CMK (cell line): ENCODE measurements around the gene SLF2.
A peak's percentile ranks its signal among the peaks of the same experiment; 100 is the strongest.

Source experiments
- DNase-seq: peaks from one replicate; pipeline ENCODE4 v3.0.0-alpha.2; 2010; ENCODE audit warnings: low read depth

SLF2 gene

DNA sequence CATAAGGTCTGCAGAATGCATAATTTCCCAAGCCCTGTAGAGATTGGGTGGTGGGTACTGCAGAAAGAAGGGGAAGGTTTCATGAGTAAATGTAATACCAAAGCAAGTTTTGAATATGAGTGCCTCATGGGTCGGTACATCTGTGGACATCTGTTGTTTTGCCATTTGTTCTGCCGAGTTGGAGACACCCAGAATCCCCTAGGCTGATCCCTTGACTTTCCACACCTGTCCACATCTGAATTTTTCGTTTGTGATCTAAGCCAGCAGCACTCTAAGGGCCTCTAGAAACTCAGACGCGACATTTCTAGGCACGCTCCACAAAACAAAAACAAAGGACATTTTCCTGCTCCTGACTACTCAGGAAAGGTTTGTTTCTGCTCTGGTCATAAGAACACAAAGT lies 11.7 kb upstream of the SLF2 start:
- no peak for DNase-seq

DNA sequence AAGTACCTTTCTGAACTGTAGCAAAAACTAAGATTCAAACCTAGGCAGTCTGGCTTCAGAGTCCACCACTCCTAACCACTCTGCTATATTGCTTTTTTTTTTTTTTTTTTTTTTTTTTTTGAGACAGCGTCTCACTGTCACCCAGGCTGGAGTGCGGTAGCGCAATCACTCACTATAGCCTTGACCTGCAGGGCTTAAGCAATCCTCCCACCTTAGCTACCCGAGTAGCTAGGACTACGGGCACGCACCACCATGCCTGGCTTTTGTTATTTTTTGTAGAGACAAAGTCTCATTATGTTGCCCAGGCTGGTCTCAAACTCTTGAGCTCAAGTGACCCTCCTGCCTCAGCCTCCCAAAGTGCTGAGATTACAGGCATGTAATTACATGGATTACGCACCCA lies 10.1 kb upstream of the SLF2 start:
- no peak for DNase-seq

DNA sequence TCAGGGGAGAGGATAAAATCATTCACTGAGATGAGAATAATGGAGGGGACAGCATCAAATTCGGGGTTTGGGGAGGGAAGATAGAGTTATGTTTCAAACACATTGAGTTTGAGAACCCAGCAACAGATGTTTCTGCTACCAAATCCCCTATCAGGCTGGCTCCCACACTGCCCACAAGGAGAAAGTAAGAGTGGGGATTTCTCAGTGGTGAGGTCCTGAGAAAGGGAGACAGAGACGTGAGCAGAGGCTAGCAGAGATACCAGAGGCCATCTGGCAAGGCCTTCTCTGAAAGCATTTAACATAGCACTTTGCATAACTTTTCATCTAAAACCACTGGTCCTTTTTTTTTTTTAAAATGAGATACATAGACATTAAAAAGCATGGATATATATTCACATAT lies 7.8 kb upstream of the SLF2 start:
- no peak for DNase-seq

DNA sequence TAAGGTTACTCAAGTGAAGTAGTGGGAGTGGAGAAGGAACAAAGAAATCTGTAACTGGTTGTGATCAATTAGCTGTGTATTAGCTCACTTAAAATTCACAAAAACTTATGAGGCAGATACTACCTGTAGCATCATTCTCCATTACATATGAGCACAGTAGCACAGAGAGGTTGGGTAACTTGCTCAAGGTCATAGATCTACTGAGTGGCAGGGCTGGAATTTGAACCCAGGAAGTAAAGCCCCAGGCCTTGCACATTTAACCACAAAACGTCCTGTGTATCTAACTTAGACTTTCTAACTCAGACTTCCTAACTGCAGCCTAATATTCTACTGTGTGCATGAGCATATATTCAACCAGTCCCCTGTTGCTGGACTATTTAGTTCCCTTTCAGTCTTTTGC lies 5.6 kb upstream of the SLF2 start:
- no peak for DNase-seq

DNA sequence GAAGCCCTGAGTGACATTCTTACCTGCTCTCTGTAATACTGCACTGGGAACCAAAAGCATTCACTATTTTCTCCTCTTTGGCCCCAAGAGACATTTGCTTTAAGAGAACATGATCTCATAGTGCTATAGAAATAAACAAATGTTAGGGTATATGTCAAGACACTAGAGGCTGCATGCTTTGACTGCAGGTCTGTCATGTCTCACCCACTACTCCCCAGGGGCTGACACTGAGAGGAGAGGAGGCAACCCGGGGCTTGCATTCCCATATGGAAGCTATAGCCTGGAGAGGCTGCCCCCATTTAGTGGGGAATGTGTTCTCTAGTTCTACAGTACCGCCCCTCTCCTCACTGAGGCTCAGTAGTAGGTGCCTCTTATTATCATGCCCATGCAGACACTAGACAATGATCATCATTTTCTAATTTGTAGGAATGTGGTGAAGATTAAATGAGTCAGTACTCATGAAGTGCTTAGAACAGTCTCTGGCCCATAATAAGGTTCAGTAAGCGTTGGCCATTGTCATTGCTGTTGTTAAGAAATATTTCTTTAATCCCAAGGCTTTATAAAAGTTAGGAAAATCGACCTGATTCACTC lies 4.9 kb upstream of the SLF2 start:
- DNase-seq: no peak

DNA sequence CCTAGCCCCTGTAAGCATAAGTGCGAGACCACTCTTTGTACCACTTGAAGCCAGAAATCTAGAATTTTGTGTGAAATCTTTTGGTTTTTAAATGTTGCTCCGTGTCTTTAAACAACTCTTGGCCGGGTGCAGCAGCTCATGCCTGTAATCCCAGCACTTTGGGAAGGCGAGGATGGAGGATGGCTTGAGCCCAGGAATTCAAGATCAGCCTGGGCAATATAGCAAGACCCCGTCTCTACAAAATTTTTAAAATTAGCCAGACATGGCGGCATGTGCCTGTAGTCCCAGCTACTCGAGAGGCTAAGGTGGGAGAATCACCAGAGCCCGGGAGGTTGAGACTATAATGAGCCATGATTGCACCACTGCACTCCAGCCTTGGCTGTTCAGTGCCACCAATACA lies 4.4 kb upstream of the SLF2 start:
- no peak for DNase-seq

DNA sequence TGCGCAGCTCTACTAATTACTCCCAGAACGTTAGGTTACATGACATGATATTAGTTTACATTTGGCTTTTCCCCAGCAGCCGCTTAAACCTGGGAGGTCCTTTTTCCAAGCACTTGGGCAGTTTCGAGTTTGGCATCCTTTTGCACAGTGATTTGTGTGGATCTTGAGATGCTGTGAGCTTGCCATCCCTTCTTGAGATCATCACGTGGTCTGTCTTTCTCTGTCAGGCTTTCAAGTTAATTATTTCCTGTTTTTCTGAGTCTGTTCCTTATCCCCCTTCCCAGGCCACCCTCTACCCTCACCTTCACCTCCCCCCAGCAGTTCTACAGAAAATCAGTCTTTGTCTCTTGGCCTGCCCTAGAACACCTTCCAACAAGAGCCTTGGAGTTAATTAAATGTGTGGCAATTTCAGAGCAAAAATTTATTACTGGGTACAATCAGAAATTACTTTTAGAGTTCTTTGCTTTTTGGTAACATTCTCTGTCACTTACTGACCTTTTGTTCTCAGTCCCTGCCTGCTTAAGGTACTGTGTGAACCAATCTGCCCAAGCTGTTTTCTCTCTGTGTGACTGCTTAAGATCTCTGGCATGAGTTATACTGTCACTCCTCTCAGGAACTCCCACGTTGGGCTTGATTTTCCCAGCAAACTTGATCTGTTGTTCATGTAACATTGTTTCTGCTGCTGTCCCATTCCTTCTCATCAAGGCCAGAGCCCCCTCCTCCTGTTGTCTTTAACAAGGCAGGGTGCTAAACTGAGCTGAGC lies 3.1 kb upstream of the SLF2 start:
- DNase-seq: no peak

DNA sequence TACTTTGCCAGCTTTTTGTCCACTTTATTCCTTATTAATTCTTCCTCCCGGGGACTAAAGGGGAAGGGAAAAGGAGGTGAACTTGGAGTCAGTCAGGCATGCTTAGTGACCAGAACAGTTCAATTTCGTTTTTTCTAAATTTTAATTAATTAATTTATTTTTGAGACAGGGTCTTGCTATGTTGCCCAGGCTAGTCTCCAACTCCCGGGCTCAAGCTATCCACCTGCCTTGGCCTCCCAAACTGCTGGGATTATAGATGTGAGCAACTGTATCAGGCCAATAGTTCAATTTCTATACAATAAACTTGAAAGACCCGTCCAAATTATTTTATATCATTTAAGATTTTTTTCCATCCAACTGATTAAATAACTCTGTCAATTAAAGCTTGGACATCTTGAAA lies 1.3 kb upstream of the SLF2 start:
- no peak for DNase-seq

DNA sequence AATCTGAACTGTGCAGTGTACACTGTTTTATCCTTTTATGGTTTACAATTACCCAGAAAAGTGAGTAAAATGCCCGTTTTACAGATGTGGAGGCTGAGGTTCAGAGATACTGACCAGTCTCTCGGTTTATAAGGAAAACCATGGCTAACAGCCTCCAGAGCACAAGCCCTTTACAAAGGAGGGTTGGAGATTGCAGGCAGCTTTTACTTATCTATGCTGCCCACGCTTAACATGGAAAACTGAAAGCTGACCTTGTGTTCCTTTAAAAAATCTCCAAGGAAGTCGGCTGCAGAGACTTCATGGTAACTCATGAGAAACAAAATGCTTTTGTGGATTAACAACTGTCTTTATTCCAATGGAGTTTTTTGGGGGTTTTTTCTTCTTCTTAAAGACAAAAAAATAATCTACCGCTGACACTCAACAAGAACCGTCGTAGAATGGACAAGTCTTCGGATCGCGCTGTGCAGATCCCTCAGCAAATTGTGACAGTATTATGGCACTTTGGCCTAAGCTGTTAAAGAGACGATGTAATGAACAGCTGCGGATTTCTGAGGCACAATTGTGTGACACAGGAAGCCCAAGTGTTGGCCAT lies 654 bp upstream of the SLF2 start:
- peak; percentile 27 for DNase-seq

DNA sequence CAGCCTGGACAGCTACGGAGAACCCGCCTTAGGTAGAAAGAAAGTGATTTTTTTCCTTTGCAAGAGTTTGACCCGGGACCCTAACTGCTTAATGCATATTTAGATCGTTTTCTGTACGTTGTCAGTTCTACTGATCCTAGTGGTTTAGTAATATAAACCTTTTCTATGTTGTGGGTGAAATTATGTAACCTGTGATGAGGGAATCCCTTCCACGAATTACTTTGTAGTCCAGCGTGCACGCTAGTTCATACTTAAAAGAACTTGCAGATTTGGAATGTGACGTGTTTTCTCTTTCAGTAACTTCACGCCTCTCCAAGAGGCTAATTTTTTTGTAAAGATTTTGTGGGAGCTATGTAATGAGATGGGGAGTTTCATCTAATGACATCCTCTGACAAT lies 705 bp downstream of the SLF2 start:
- no peak for DNase-seq

DNA sequence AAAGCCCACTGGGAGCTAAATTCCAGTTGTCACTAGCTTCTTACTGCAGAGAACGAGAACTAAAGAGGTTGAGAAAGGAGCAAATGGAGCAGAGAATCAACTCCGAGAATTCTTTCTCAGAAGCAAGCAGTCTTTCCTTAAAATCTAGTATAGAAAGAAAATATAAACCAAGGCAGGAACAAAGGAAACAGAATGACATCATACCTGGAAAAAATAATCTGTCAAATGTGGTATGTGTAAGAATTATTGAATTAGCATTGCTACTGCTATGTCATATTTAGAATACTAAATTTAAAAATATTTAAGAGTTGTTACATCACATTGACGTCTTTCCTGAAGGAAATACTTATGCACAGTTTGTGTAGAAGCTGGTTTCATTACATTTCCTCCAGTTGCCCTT lies 4.3 kb downstream of the SLF2 start:
- DNase-seq: no peak

DNA sequence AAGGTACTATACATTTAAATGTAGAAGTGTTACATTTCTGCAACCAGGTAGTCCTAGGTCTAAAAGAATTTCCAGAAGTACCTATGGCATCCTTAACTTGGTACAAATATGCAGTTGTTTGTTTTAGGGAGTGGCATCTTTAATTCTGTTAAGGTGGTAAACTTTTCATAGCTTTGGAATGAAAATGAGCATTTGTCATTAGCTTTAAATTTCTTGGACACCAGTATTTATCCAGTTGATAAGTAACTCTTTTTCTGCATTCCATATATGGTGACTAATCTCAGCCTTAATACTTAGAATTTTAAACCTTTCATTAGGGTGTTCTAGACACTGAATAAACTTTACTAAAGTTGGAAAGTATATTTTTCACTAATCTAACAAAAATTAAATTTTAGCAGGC lies 10.8 kb downstream of the SLF2 start:
- DNase-seq: no peak

DNA sequence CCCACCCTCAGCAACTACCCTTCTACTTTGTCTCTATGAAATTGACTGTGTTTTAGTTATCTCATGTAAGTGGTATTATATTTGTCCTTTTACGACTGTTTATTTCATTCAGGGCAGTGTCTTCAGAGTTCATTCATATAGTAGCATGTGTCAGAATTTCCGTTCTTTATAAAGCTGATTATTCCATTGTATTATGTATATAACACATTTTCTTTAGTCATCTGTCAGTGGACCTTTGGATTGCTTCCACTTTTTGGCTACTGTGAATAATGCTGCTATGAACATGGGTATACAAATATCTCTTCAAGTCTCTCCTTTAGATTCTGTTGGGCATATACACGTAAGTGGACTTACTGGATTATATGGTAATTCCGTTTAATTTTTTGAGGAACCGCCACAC lies 14.5 kb downstream of the SLF2 start:
- DNase-seq: no peak

DNA sequence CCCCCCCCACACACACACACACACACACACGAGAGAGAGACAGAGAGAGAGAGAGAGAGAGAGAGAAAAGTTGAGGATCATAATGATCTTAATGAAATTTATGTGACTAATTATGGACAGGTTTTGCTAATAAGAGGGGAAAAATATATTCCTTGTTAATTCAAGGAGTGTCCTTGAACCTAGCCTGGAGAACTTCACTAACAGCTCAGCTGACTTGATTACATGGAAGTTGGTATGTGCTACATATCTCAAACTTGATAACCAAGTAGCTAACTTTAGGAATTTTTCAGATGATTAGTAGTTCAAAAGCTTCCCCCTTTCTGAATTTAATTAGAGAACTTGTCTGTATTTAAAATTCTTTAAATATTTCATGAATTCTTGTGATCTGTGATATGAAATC lies 15.3 kb downstream of the SLF2 start:
- DNase-seq: no peak

DNA sequence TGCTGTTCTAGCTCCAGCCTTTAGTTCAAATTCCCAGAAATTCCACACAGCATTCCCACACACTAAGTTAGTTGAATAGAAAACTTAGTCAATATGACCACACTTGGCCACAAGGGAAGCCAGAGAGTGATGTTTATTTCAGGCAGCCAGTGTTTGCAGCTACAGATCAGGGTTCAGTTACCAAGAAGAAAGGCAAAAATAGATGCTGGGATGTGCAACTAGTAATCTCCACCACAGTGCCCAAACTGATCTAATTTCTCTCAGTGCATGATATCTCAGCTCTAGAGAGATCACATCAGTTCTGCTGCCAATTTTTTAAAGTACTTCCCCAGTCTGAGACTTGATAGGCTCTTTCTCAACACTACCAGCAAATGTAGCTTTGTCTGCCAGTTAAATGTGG lies 17.6 kb downstream of the SLF2 start:
- no peak for DNase-seq

DNA sequence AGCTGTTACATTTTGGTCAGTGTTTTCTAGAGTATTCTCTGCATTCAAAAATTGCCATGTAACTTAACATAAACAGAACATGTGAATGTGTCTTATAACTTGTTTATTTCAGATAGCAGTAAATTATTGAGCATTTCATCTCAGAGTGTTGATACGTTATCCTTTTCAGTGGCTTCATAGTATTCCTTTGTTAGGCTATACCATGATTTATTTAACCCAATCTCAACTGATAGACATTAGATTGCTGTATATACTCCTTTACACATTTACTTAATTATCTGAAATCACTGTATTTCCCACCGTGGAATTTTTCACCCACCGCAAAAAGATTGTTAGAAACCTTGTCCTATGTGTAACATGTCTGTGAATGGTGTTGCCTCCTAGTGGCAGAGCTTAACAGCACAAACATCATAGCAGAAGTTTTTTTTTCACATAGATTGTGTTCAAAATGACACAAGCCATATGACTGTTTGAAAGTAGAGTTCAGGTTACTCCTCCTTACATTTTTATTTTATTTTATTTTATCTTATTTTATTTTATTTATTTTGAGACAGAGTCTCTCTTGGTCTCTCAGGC lies 21.4 kb downstream of the SLF2 start:
- DNase-seq: peak; percentile 11

DNA sequence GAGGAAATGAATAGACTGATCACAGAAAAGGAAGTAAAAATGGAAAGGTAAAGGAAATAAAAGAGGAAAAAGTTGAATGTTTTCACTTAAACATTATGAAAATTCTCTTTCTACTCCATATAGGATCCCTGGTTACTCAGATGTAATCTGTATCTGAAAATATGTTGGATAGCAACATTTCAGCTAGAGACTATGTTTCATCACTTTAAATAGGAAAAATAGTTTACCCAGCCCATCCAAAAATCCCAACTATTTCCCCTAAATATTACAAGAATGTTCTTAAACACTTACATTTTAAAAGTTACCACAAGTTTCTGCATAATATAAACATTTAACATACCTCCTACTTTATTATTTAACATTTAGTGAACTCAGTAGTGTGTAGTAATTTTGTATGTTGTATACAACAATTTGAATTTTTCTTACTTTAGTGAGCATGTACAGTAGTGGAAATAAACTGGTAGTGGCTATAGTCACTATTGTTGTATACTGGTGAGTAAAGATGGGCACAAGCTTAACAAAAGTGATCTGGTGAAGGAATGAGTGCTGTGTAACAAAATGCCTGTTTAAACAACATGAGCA lies 27.1 kb downstream of the SLF2 start:
- DNase-seq: no peak

DNA sequence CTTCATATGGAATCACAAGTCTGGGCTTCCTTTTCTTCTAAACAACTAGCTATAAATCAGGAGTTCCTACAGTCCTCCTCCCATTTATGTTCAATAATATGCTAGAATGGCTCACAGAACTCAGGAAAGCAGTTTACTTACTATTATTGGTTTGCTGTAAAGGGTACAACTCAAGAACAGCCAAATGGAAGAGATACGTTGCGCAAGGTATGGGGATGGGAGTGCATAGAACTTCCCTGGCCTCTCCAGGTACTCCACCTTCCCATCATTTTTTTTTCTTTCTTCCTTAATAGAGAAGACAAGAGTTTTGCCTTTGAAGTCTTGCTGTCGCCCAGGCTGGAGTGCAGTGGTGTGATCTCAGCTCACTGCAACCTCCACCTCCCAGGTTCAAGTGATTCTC lies 29.5 kb downstream of the SLF2 start:
- DNase-seq: no peak

DNA sequence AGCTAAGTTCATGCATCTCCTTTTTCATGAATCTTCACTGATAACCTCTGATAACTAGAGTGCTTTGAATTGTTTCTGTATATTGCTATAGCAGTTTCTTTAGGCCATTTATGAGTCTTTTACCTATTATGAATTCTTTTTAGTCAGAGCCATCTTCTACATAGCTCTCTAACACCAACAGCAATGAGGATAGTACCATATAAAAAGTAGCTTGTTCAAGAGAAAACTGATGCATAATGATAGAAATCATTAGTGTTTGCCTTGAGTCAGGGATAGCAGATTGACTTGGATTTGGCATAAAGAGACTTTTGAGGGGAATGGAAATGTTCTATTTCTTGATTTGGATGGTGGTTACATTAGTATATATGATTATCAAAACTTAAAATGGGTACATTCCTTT lies 30.7 kb downstream of the SLF2 start:
- no peak for DNase-seq

DNA sequence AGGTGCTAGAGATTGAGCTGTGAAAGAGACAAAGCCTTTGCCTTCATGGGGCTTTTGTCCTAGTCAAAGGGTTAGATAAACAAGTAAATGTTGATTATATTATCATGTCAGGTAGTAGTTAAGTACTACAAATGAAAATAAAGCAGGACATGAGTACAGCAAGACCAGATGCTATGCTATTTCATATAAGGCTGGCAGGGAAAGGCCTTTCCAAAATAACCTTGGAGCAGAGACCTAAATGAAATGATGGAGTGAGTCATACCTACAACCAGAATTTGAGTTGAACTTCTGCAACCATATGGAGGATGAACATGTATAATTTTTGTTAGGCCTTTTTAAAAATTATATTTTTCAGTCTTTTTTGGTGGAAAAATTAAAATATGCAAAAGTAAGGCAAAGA lies 33.0 kb downstream of the SLF2 start:
- DNase-seq: no peak

DNA sequence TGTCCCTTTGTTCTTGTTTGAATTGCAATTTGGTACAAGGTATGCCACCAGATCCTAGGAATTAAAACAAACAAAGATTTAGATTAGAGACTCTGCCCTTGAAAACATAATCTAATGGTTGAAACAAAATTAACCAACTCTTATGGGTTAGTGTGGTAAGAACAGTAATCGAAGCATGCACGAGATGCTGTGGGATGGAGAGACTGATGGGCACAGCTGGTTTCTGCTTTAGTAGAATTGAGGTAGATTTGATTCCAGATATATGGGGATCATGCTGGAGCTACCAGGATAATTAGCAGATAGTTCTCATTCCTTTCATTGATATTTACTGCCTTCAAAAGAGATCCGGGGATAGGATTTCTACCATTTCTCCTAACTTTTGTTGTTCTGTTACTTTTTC lies 36.2 kb downstream of the SLF2 start:
- DNase-seq: no peak

DNA sequence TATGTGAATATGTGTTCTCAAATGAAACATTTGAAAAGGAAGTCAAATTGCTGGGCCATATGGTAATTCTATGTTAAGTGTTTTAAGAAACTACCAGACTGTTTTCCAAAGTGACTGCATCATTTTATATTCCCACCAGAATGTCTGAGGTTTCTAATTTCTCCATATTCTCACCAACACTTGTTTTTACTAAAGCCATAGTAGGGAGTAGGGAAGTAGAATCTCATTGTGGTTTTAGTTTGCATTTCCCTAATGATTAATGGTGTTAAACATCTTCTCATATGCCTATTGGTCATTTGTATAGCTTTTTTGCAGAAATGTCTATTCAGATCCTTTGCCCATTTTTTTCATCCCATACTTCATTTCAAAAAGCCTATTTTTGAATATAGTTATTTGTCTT lies 47.5 kb downstream of the SLF2 start:
- DNase-seq: no peak
